Mucosa of stomach (tissue), 1 donor: Measurements from ENCODE around the gene AMDHD2.
A peak's percentile ranks its signal among the peaks of the same experiment; 100 is the strongest.

ENCODE experiments used
- H3K27me3 ChIP-seq: one replicate; pipeline ENCODE4 v1.7.0; 2013; ENCODE audit warnings: mild to moderate bottlenecking, low read length; ENCODE audit not compliant: control insufficient read depth, insufficient read depth
- H3K36me3 ChIP-seq: one replicate; pipeline ENCODE4 v1.7.0; 2013; ENCODE audit warnings: low read length; ENCODE audit not compliant: control insufficient read depth, insufficient read depth
- H3K4me1 ChIP-seq: one replicate; pipeline ENCODE4 v1.7.0; 2013; ENCODE audit warnings: mild to moderate bottlenecking, low read length; ENCODE audit not compliant: control insufficient read depth, insufficient read depth
- H3K4me3 ChIP-seq: one replicate; pipeline ENCODE4 v1.7.0; 2013; ENCODE audit warnings: low read length
- H3K9ac ChIP-seq: one replicate; pipeline ENCODE4 v1.7.0; 2013; ENCODE audit warnings: mild to moderate bottlenecking, low read length, moderate library complexity
- H3K9me3 ChIP-seq: one replicate; pipeline ENCODE4 v1.7.0; 2013; ENCODE audit warnings: mild to moderate bottlenecking, low read length, moderate library complexity; ENCODE audit not compliant: control insufficient read depth
- donor health status: Pancreatic carcinoma.

The AMDHD2 gene

DNA sequence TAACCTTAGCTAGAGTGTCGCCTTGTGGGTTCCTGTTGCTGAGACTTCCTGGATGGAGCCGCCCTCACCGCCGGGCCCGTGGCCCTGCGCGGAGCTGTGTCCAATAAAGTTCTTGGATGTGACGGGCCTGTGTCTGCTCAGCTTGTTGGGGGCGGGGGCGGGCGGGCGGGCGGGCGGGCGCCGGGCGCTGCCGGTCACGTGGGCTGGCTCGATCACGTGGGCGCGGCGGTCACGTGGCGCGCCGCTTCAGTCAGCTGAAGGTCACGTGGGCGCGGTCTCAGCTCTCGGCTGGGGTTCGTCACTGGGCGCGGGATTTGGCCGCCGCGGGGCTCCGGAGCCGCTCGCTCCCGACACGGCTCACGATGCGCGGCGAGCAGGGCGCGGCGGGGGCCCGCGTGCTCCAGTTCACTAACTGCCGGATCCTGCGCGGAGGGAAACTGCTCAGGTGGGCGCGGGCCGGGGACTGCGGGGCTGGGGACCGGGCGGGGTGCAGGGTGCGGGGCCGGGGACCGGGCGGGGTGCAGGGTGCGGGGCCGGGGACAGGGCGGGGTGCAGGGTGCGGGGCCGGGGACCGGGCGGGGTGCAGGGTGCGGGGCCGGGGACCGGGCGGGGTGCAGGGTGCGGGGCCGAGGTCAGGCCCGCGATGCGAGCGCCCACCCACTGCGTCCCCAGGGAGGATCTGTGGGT lies at the start of gene AMDHD2:
Gene AMDHD2, plus strand, starts transcription at position 275 of the 687 bp plus-strand sequence. Its CDS starts 88 bp downstream, at position 363.
- Histone ChIP-seq H3K4me3 (no peak within 1 kb of the TSS), H3K4me1 (peaks cover 49% of the 10 kb centered on the region), H3K9me3 (no peaks in the 10 kb centered on the region), H3K9ac (peak within 1 kb of the TSS; percentile 28), H3K27me3 (no peaks in the 10 kb centered on the region), H3K36me3 (no peaks in the 10 kb centered on the region)

DNA sequence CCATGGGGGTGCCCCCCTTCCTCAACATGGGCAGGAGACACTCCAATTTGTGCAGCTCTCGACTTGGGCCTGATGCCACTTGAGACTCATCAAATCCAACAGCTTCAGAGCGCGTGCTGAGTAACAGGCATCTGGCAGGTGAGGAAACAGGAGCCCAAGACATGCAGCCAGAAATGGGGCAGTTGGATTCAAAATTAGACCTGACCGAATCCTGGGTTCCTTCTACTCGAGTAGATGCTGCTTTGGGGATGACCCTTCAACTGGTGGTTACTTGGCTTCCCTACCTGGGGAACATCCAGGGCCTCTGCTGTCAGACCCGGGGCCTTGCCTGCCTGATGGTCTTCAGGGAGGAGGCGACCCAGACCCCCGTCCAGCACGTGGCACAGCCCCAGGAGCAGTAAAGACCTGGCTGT lies 49.6 kb upstream of the AMDHD2 start:
- Histone ChIP-seq H3K27me3 (peaks cover 63% of the 10 kb centered on the region), H3K9ac (no peak overlapping the region), H3K36me3 (no peaks in the 10 kb centered on the region), H3K4me1 (peaks cover 30% of the 10 kb centered on the region), H3K4me3 (no peak overlapping the region), H3K9me3 (no peaks in the 10 kb centered on the region)

DNA sequence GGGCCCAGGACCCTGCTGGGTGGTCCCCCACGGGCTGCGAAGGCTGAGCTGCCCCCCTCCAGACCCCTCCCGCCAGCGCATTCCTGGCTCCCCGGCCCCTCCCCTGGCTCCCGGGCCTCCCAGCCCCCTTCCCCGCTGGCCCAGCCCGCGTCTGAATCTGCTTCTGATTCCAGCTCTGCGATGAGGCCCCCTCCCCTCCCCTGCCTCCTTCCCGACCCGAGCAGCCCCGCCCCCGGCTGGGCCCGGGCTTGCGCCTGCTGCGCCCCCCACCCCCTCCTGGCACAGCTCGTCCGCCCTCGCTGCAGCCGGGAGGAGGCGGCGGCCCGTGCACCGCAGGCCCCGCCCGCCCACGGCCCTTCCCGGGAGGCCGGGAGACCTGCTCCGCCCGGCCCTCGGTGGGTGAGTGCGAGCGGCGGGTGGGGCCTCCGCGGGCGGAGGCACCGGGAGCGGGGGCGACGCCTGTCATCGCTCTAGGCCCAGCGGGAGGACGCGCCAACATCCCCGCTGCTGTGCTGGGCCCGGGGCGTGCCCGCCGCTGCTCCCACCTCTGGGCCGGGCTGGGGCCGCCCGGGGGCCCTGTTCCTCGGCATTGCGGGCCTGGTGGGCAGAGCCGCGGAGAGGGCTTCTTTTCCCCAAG lies 49.0 kb upstream of the AMDHD2 start, which contains the start of gene NTN3:
Gene NTN3, plus strand, starts transcription at position 282 of the 637 bp plus-strand sequence. CDS start 405 bp downstream, outside the sequence.
- Histone ChIP-seq H3K9ac (no peak within 1 kb of the TSS), H3K9me3 (no peaks in the 10 kb centered on the region), H3K36me3 (no peaks in the 10 kb centered on the region), H3K4me3 (no peak within 1 kb of the TSS), H3K4me1 (peaks cover 35% of the 10 kb centered on the region), H3K27me3 (peaks cover 63% of the 10 kb centered on the region)

- Histone ChIP-seq H3K4me3 (no peak overlapping the region), H3K27me3 (peaks cover 63% of the 10 kb centered on the region), H3K4me1 (peaks cover 40% of the 10 kb centered on the region), H3K9ac (no peak overlapping the region), H3K36me3 (no peaks in the 10 kb centered on the region), H3K9me3 (no peaks in the 10 kb centered on the region)
Observed at GRCh38 chr16:2471653-2472487, 48.3 kb upstream of the AMDHD2 start.

DNA sequence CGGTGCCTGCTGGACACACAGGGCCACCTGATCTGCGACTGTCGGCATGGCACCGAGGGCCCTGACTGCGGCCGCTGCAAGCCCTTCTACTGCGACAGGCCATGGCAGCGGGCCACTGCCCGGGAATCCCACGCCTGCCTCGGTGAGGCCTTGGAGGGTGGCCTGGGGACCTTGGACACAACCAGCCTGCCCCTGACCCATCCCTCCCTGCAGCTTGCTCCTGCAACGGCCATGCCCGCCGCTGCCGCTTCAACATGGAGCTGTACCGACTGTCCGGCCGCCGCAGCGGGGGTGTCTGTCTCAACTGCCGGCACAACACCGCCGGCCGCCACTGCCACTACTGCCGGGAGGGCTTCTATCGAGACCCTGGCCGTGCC lies 47.7 kb upstream of the AMDHD2 start:
- H3K9me3 ChIP-seq = no peaks in the 10 kb centered on the region
- H3K9ac ChIP-seq = no peak overlapping the region

GRCh38 chr16:2472885-2473445 lies 47.2 kb upstream of the AMDHD2 start:
- Histone ChIP-seq H3K9me3 (no peaks in the 10 kb centered on the region), H3K9ac (no peak overlapping the region), H3K4me3 (no peak overlapping the region), H3K27me3 (peaks cover 56% of the 10 kb centered on the region), H3K4me1 (peaks cover 39% of the 10 kb centered on the region), H3K36me3 (no peaks in the 10 kb centered on the region)

More for the DNA sequence above, 47.7 kb upstream of the AMDHD2 start:
- Histone ChIP-seq H3K36me3 (no peaks in the 10 kb centered on the region), H3K4me1 (peaks cover 40% of the 10 kb centered on the region), H3K4me3 (no peak overlapping the region), H3K27me3 (peaks cover 60% of the 10 kb centered on the region)

GRCh38 chr16:2473446-2473926 lies 46.7 kb upstream of the AMDHD2 start:
- peaks cover 34% of the 10 kb centered on the region for H3K4me1 ChIP-seq
- no peak overlapping the region for H3K9ac ChIP-seq

GRCh38 chr16:2473999-2474876 lies 45.9 kb upstream of the AMDHD2 start:
- no peaks in the 10 kb centered on the region for H3K36me3 ChIP-seq
- H3K4me1 ChIP-seq = peaks cover 26% of the 10 kb centered on the region
- H3K9ac ChIP-seq = peak overlapping the region; percentile 69
- H3K4me3 ChIP-seq = peak overlapping the region; percentile 41
- H3K9me3 ChIP-seq = no peaks in the 10 kb centered on the region
- H3K27me3 ChIP-seq = peaks cover 43% of the 10 kb centered on the region

More at GRCh38 chr16:2473446-2473926, 46.7 kb upstream of the AMDHD2 start:
- Histone ChIP-seq H3K9me3 (no peaks in the 10 kb centered on the region), H3K36me3 (no peaks in the 10 kb centered on the region), H3K27me3 (peaks cover 51% of the 10 kb centered on the region), H3K4me3 (no peak overlapping the region)

DNA sequence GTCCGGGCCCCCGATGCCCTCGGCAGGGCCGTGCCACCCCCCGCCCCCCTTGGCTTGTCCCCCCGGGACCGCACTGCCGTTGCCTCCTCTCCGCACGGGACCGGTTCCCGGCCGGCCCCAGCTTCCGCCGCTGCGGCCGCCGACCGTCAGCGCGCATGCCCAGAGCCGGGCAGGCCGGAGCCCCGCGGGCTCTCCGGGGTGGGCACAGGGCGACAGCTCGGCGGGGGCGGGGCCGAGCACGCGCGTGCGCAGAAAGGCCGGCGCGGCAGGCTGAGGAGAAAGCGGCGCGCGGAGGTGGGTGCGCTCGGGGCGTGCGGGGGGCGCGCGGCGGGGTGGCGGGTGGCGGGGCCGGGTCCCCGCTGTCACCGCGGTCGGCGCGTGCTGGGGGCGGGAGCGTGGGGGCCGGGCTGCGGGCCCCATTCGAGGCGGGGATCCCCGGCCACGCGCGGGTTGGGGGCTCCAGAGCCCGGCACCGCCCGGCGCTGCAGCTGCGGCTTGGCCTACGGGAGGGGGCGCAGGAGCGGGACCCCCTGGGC lies 45.2 kb upstream of the AMDHD2 start, which contains the start of gene TBC1D24:
Gene TBC1D24, plus strand, starts transcription at position 251 of the 536 bp plus-strand sequence. CDS start 21,022 bp downstream, outside the sequence.
- no peaks in the 10 kb centered on the region for H3K9me3 ChIP-seq
- peaks cover 36% of the 10 kb centered on the region for H3K27me3 ChIP-seq
- no peaks in the 10 kb centered on the region for H3K36me3 ChIP-seq
- H3K9ac ChIP-seq = peak within 1 kb of the TSS; percentile 69
- peak within 1 kb of the TSS; percentile 41 for H3K4me3 ChIP-seq
- H3K4me1 ChIP-seq = peaks cover 25% of the 10 kb centered on the region

GRCh38 chr16:2475413-2476344 lies 44.5 kb upstream of the AMDHD2 start:
- Histone ChIP-seq H3K4me1 (peaks cover 25% of the 10 kb centered on the region), H3K4me3 (peak overlapping the region; percentile 31), H3K9ac (peak overlapping the region; percentile 57), H3K9me3 (no peaks in the 10 kb centered on the region), H3K27me3 (peaks cover 29% of the 10 kb centered on the region), H3K36me3 (no peaks in the 10 kb centered on the region)
